Fibroblast of skin of abdomen (primary cell): ENCODE results near the gene KCMF1.

Experiments
- DNase-seq: peaks from one replicate; pipeline ENCODE4 v3.0.0-alpha.2; 2013

KCMF1 gene

GRCh38 chr2:84986018-84986417 is 15.1 kb downstream of the KCMF1 start:
- no peak for DNase-seq

GRCh38 chr2:84989422-84989821 is 18.5 kb downstream of the KCMF1 start:
- no peak for DNase-seq

- no peak for DNase-seq
These were observed 19.0 kb downstream of the KCMF1 start for GRCh38 chr2:84989927-84990326.

GRCh38 chr2:84991404-84992160 is 20.6 kb downstream of the KCMF1 start:
- peak; percentile 65 for DNase-seq

GRCh38 chr2:84995826-84996225 is 24.9 kb downstream of the KCMF1 start:
- DNase-seq = no peak

- DNase-seq = no peak
These were observed 25.9 kb downstream of the KCMF1 start for GRCh38 chr2:84996909-84997308.

GRCh38 chr2:84999553-84999955 is 28.6 kb downstream of the KCMF1 start:
- no peak for DNase-seq

GRCh38 chr2:85001595-85001994 is 30.6 kb downstream of the KCMF1 start:
- DNase-seq = no peak

- DNase-seq = no peak
These were observed 31.6 kb downstream of the KCMF1 start for GRCh38 chr2:85002534-85002933.

- DNase-seq = no peak
These were observed 37.3 kb downstream of the KCMF1 start for GRCh38 chr2:85008252-85008651.

- no peak for DNase-seq
These were observed 38.2 kb downstream of the KCMF1 start for GRCh38 chr2:85009019-85009618.

- DNase-seq = no peak
These were observed 39.4 kb downstream of the KCMF1 start for GRCh38 chr2:85010404-85010803.

- DNase-seq = no peak
These were observed 40.1 kb downstream of the KCMF1 start for GRCh38 chr2:85011098-85011497.

- DNase-seq = no peak
These were observed 40.8 kb downstream of the KCMF1 start for GRCh38 chr2:85011747-85012146.

GRCh38 chr2:85012431-85012830 is 41.5 kb downstream of the KCMF1 start:
- no peak for DNase-seq

GRCh38 chr2:85012855-85013254 is 41.9 kb downstream of the KCMF1 start:
- DNase-seq = no peak

GRCh38 chr2:85015653-85016360 is 44.8 kb downstream of the KCMF1 start:
- no peak for DNase-seq

- DNase-seq = no peak
These were observed 45.5 kb downstream of the KCMF1 start for GRCh38 chr2:85016446-85016845.

- DNase-seq = peak; percentile 12
These were observed 46.6 kb downstream of the KCMF1 start for GRCh38 chr2:85017411-85018048.

GRCh38 chr2:85018049-85018447 is 47.1 kb downstream of the KCMF1 start:
- DNase-seq = no peak

- no peak for DNase-seq
These were observed 48.2 kb downstream of the KCMF1 start for GRCh38 chr2:85019121-85019520.

GRCh38 chr2:85022232-85022631 is 51.3 kb downstream of the KCMF1 start:
- no peak for DNase-seq

- no peak for DNase-seq
These were observed 53.5 kb downstream of the KCMF1 start for GRCh38 chr2:85024372-85025047.
